ENCODE results near the gene ZMAT5.

DNA sequence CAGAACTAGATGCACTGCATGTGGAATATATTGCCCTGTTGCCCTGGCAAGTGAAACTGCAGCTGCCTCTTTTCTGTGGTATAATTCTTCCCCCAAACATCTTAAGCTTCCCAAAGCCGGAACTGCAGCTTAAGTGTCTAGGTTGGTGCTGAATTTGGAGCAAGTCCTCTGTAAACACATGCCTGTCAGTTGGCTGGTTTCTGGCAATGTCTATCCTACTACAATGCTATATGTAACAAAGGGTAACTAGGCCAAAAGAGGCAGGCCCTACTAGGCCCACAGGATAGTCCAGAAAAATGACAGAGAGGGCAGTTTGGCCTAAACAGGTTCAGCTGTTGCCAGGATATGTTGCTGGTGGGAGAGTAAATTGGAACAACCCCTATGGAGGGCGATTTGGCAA, 43.4 kb upstream of the ZMAT5 start:
- TF ChIP-seq, protein P1, sequence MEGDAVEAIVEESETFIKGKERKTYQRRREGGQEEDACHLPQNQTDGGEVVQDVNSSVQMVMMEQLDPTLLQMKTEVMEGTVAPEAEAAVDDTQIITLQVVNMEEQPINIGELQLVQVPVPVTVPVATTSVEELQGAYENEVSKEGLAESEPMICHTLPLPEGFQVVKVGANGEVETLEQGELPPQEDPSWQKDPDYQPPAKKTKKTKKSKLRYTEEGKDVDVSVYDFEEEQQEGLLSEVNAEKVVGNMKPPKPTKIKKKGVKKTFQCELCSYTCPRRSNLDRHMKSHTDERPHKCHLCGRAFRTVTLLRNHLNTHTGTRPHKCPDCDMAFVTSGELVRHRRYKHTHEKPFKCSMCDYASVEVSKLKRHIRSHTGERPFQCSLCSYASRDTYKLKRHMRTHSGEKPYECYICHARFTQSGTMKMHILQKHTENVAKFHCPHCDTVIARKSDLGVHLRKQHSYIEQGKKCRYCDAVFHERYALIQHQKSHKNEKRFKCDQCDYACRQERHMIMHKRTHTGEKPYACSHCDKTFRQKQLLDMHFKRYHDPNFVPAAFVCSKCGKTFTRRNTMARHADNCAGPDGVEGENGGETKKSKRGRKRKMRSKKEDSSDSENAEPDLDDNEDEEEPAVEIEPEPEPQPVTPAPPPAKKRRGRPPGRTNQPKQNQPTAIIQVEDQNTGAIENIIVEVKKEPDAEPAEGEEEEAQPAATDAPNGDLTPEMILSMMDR (IDR thresholded peaks at IDR 0.05; ENCODE audit: insufficient read depth, low read depth, low read length), result no peak
- TF ChIP-seq EZH2 (IDR thresholded peaks at IDR 0.05; ENCODE audit: insufficient read depth, low read length), result no peak

All from astrocyte (in vitro differentiated cells and primary cell).